Endothelial cell of umbilical vein (primary cell): ENCODE results near the gene ADGRG1.

Experiments used
- CTCF ChIP-seq, 2 donors: IDR thresholded peaks; 1 replicate in 1 of 2; 2 replicates in 1 of 2; pipeline ENCODE4 v1.5.1; 2011; ENCODE audit warnings: low read length in 2 of 2, mild to moderate bottlenecking in 2 of 2, moderate library complexity in 2 of 2, control low read depth in 1 of 2, inconsistent platforms in 1 of 2, low read depth in 1 of 2; ENCODE audit not compliant: insufficient read depth in 1 of 2; ENCODE audit errors: extremely low read depth in 1 of 2
- EZH2 ChIP-seq: IDR thresholded peaks from 2 replicates; pipeline ENCODE4 v1.6.1; 2012; ENCODE audit warnings: borderline replicate concordance, low read depth, mild to moderate bottlenecking, moderate library complexity, low read length, inconsistent platforms; ENCODE audit not compliant: severe bottlenecking
- GATA2 ChIP-seq: IDR thresholded peaks from 2 replicates; pipeline ENCODE4 v1.7.0; 2011; ENCODE audit warnings: low read depth, mild to moderate bottlenecking, moderate library complexity, mixed read lengths, low read length; ENCODE audit not compliant: insufficient read length, insufficient read depth
- JUN ChIP-seq: IDR thresholded peaks from 2 replicates; pipeline ENCODE4 v1.6.1; 2011; ENCODE audit warnings: borderline replicate concordance, low read depth; ENCODE audit not compliant: insufficient read length, insufficient read depth
- MAX ChIP-seq: IDR thresholded peaks from 2 replicates; pipeline ENCODE4 v1.6.1; 2011; ENCODE audit not compliant: insufficient read depth, insufficient read length
- MYC ChIP-seq: IDR thresholded peaks from one replicate; pipeline ENCODE4 v1.6.1; 2011; ENCODE audit warnings: mild to moderate bottlenecking, low read depth, low read length
- POLR2A ChIP-seq: IDR thresholded peaks from 2 replicates; pipeline ENCODE4 v1.6.1; 2012; ENCODE audit warnings: low read depth, mild to moderate bottlenecking, control low read depth, low read length
- POLR2AphosphoS5 ChIP-seq: IDR thresholded peaks from 2 replicates; pipeline ENCODE4 v1.6.1; 2012; ENCODE audit warnings: low read depth, mild to moderate bottlenecking, control low read depth, low read length, moderate library complexity; ENCODE audit not compliant: insufficient read depth

DNA sequence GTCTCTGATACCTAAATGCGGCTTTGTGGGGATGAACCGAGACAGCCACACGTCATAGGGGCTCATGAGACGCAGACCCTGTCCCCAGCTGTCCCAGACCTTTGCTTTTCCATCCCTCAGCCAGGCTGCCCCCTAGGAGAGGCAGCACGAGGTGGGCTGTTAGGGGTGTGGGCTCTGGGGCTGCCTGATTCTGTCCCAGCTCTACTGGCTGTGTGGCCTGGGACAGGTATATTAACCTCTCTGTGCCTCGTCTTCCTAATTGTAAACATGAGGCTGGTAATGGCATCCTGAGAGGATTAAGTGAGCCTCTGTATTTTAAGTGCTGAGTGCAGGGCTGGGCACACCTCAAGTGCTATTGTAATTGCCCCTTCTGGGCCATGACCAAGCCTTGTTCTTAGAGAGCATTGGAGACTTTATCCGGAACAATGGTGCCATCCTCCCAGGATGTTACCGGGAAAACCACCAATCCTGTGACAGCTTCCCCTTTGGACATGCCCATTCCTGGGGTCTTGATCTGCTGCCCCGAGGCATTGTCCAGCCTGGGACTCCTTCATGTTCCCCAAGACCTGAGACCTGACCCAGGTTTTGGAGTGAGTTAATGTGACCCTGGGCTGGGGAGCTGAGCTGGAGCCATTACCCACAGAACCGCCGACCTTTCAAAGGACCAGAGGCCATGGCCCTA, 5.1 kb downstream of the ADGRG1 start:
- no peak for TF ChIP-seq EZH2
- no peak for TF ChIP-seq MAX
- no peak for TF ChIP-seq CTCF (IDR thresholded peaks at IDR 0.05; ENCODE audit: extremely low read depth in 1 of 2, insufficient read depth in 1 of 2, low read depth in 1 of 2, low read length in 2 of 2)
- no peak for TF ChIP-seq POLR2A
- no peak for TF ChIP-seq MYC
- TF ChIP-seq POLR2AphosphoS5, result no peak
- TF ChIP-seq JUN, result no peak
- TF ChIP-seq GATA2, result no peak
